Esophagus squamous epithelium (tissue), 5 donors: ENCODE results near the gene DNAH10. TPM values are rescaled to one million over a fixed set of nuclear protein-coding genes. Genes with fewer than 3 reads are reported as not detected.

Experiments
- DNase-seq: peaks from one replicate; lab custom pipeline; 2025; lab: John Stamatoyannopoulos, UW
- H3K27ac ChIP-seq, 4 donors: fragments of 200-600 bp; sonication (generic); one replicate each; pipeline ENCODE4 v1.5.1; 2016 to 2019; ENCODE audit warnings: mild to moderate bottlenecking in 1 of 4
- H3K27me3 ChIP-seq, 4 donors: fragments of 200-600 bp; sonication (generic); 1 replicate in 3 of 4; 2 replicates in 1 of 4; pipeline versions ENCODE4 v1.5.1 to v1.6.0; 2017 to 2021; ENCODE audit warnings: antibody characterized with exemption in 1 of 4
- H3K36me3 ChIP-seq, 3 donors: fragments of 200-600 bp; sonication (generic); one replicate each; pipeline ENCODE4 v1.5.1; 2016 to 2019
- H3K4me1 ChIP-seq, 3 donors: fragments of 200-600 bp; sonication (generic); one replicate each; pipeline ENCODE4 v1.5.1; 2017 to 2019
- H3K4me3 ChIP-seq, 4 donors: fragments of 200-600 bp; sonication (generic); 1 replicate in 3 of 4; 2 replicates in 1 of 4; pipeline ENCODE4 v1.5.1; 2016 to 2019; ENCODE audit warnings: mild to moderate bottlenecking in 2 of 4, moderate library complexity in 1 of 4
- H3K9me3 ChIP-seq, 3 donors: fragments of 200-600 bp; sonication (generic); one replicate each; pipeline ENCODE4 v1.5.1; 2016 to 2019
- CTCF ChIP-seq, 6 experiments: fragments of 450-650 bp in 4 of 6; fragments of 200-600 bp in 2 of 6; sonication (generic) in 2 of 6; IDR thresholded peaks; one replicate each; pipeline ENCODE4 v1.5.1; 2016 to 2019; ENCODE audit warnings: antibody characterized with exemption in 6 of 6, mild to moderate bottlenecking in 4 of 6, moderate library complexity in 4 of 6
- POLR2A ChIP-seq, 4 donors: fragments of 450-650 bp; IDR thresholded peaks; one replicate each; pipeline ENCODE4 v1.6.1; 2017; ENCODE audit warnings: antibody characterized with exemption in 4 of 4, mild to moderate bottlenecking in 4 of 4, moderate library complexity in 3 of 4
- WGBS, 2 donors: methylation state at CpG; one replicate each; pipeline ENCODE4 v1.1.5; 2018; 5-methylcytosine and 5-hydroxymethylcytosine counted together
- intact Hi-C: fragments of 100-400 bp; cut with DNase I; formaldehyde crosslinking; loops from one replicate; pipeline ENCODE4 v1.15.0; 2022
- total RNA-seq, 4 donors: library from RNA; depleted of rRNA; stranded (reverse); fragments of >200 nt; gene quantifications; one replicate each; pipeline ENCODE4 v1.1.0, GENCODE V29; 2016
- donor health status: DM: yes; HTN: yes; CAD: no.

Gene DNAH10
- total RNA-seq, 4 donors from 2014 or later = not detected

GRCh38 chr12:123856681-123857080 lies 94.6 kb downstream of the DNAH10 start:
- no peak overlapping the region for H3K27ac ChIP-seq
- WGBS, 2 donors = 60 to 69% methylated on average over 1 of the region's 1 CpG
- H3K9me3 ChIP-seq = no peaks in the 10 kb centered on the region
- DNase-seq = no peak
- TF ChIP-seq CTCF (IDR thresholded peaks at IDR 0.05) (no peak), POLR2A (IDR thresholded peaks at IDR 0.05) (no peak)
- H3K4me1 ChIP-seq = no peaks in the 10 kb centered on the region
- no peaks in the 10 kb centered on the region for H3K36me3 ChIP-seq
- H3K4me3 ChIP-seq = no peak overlapping the region
- peaks cover 0 to 57% (median 0%) of the 10 kb centered on the region in 4 donors for H3K27me3 ChIP-seq
- intact Hi-C loops = no loop called here

GRCh38 chr12:123858176-123858575 lies 96.1 kb downstream of the DNAH10 start:
- intact Hi-C loops = no loop called here

GRCh38 chr12:123859035-123859434 lies 96.9 kb downstream of the DNAH10 start:
- TF ChIP-seq POLR2A (IDR thresholded peaks at IDR 0.05) = no peak
- TF ChIP-seq CTCF (IDR thresholded peaks at IDR 0.05) = no peak
- 67 to 83% methylated on average over 13 of the region's 13 CpGs for WGBS, 2 donors
- H3K4me3 ChIP-seq = no peak overlapping the region
- H3K9me3 ChIP-seq = no peaks in the 10 kb centered on the region
- H3K4me1 ChIP-seq = no peaks in the 10 kb centered on the region
- peaks cover 0 to 42% (median 0%) of the 10 kb centered on the region in 4 donors for H3K27me3 ChIP-seq
- intact Hi-C loops = no loop called here
- H3K36me3 ChIP-seq = no peaks in the 10 kb centered on the region
- H3K27ac ChIP-seq = no peak overlapping the region
- no peak for DNase-seq

More at GRCh38 chr12:123858176-123858575, 96.1 kb downstream of the DNAH10 start:
- Histone ChIP-seq H3K4me1 (no peaks in the 10 kb centered on the region), H3K36me3 (no peaks in the 10 kb centered on the region), H3K27me3 (peaks cover 0 to 47% (median 0%) of the 10 kb centered on the region in 4 donors), H3K27ac (no peak overlapping the region), H3K9me3 (no peaks in the 10 kb centered on the region), H3K4me3 (no peak overlapping the region)
- no peak for DNase-seq
- WGBS, 2 donors = 61 to 74% methylated on average over 2 to 6 of the region's 9 CpGs
- TF ChIP-seq CTCF (IDR thresholded peaks at IDR 0.05) = no peak
- TF ChIP-seq POLR2A (IDR thresholded peaks at IDR 0.05) = no peak

GRCh38 chr12:123860377-123860776 lies 98.3 kb downstream of the DNAH10 start:
- WGBS, 2 donors = 25 to 33% methylated on average over 3 of the region's 3 CpGs
- intact Hi-C loops = no loop called here
- Histone ChIP-seq H3K27me3 (peaks cover 0 to 35% (median 0%) of the 10 kb centered on the region in 4 donors), H3K4me3 (no peak overlapping the region), H3K36me3 (no peaks in the 10 kb centered on the region), H3K27ac (no peak overlapping the region), H3K9me3 (no peaks in the 10 kb centered on the region), H3K4me1 (no peaks in the 10 kb centered on the region)
- TF ChIP-seq CTCF (IDR thresholded peaks at IDR 0.05) (no peak), POLR2A (IDR thresholded peaks at IDR 0.05) (no peak)
- DNase-seq = no peak

GRCh38 chr12:123861392-123861791 lies 99.3 kb downstream of the DNAH10 start:
- WGBS, 2 donors = 53 to 71% methylated on average over 2 to 4 of the region's 4 CpGs
- Histone ChIP-seq H3K4me1 (no peaks in the 10 kb centered on the region), H3K9me3 (no peaks in the 10 kb centered on the region), H3K27ac (no peak overlapping the region), H3K36me3 (no peaks in the 10 kb centered on the region), H3K4me3 (no peak overlapping the region), H3K27me3 (peaks cover 0 to 32% (median 0%) of the 10 kb centered on the region in 4 donors)
- no peak for DNase-seq
- TF ChIP-seq CTCF (IDR thresholded peaks at IDR 0.05) (no peak), POLR2A (IDR thresholded peaks at IDR 0.05) (no peak)
- intact Hi-C loops = no loop called here
